Panc1 (cell line): Measurements from ENCODE around the gene CTNND2. TPM values are rescaled to one million over a fixed set of nuclear protein-coding genes. Genes with fewer than 3 reads are reported as not detected.

ENCODE experiments used
- ATAC-seq: fragments of 200-7000 bp; cut with Tn5 transposase; 2 replicates; pipeline ENCODE4 v1.9.1; 2020; ENCODE audit warnings: mild to moderate bottlenecking, moderate library complexity
- BruUV-seq: library from RNA; stranded (reverse); fragments of 400-500 nt; replicated peaks from 2 replicates; lab custom pipeline; 2021; lab: Mats Ljungman, UMichigan
- CTCF ChIA-PET: fragments of 300-600 bp; sonication (Branson Sonifier 250); formaldehyde crosslinking; loops from one replicate; lab custom pipeline; 2022; ENCODE audit warnings: antibody characterized with exemption; lab: Charles Lee
- POLR2A ChIA-PET: fragments of 300-600 bp; sonication (Branson Sonifier 250); formaldehyde crosslinking; loops from one replicate; lab custom pipeline; 2022; ENCODE audit warnings: antibody characterized with exemption; lab: Charles Lee
- DNase-seq: peaks from one replicate; pipeline ENCODE4 v3.0.0-alpha.2; 2010; ENCODE audit warnings: low read depth, low spot score
- H3K27ac ChIP-seq: 2 replicates; pipeline ENCODE4 v1.5.1; 2011; ENCODE audit warnings: mild to moderate bottlenecking, low read length, inconsistent platforms
- H3K27me3 ChIP-seq: fragments of 200-500 bp; sonication (Bioruptor generic); 2 replicates; pipeline ENCODE4 v1.6.0; 2014; ENCODE audit warnings: low read length, inconsistent platforms; ENCODE audit not compliant: control insufficient read depth, insufficient read depth
- H3K36me3 ChIP-seq: fragments of 200-500 bp; sonication (Bioruptor generic); 2 replicates; pipeline ENCODE4 v1.5.1; 2014; ENCODE audit warnings: inconsistent platforms, mild to moderate bottlenecking, low read length, moderate library complexity; ENCODE audit not compliant: control insufficient read depth, insufficient read depth
- H3K4me1 ChIP-seq: 2 replicates; pipeline ENCODE4 v1.5.1; 2011; ENCODE audit warnings: inconsistent platforms, mild to moderate bottlenecking, low read length, moderate library complexity; ENCODE audit not compliant: control insufficient read depth, insufficient read depth
- H3K4me3 ChIP-seq, 2 experiments: 2 replicates each; pipeline ENCODE4 v1.5.1; 2011 to 2012; ENCODE audit warnings: low read depth in 2 of 2, low read length in 2 of 2, mild to moderate bottlenecking in 2 of 2, inconsistent platforms in 1 of 2, moderate library complexity in 1 of 2
- H3K9me3 ChIP-seq: fragments of 200-500 bp; sonication (Bioruptor generic); 2 replicates; pipeline ENCODE4 v1.5.1; 2014; ENCODE audit warnings: low read depth, mild to moderate bottlenecking, inconsistent platforms, low read length, moderate library complexity; ENCODE audit not compliant: control insufficient read depth, insufficient read depth
- CTCF ChIP-seq: fragments of 450-650 bp; IDR thresholded peaks from 2 replicates; pipeline ENCODE4 v1.5.1; 2017; ENCODE audit warnings: mild to moderate bottlenecking
- POLR2AphosphoS5 ChIP-seq: IDR thresholded peaks from 2 replicates; pipeline ENCODE4 v1.6.1; 2012; ENCODE audit warnings: mild to moderate bottlenecking, low read depth, low read length, moderate library complexity
- REST ChIP-seq, 2 experiments: IDR thresholded peaks; 2 replicates each; pipeline ENCODE4 v1.6.1; 2011 to 2012; ENCODE audit warnings: low read depth in 2 of 2, control low read depth in 1 of 2, low read length in 1 of 2, mild to moderate bottlenecking in 1 of 2, moderate library complexity in 1 of 2; ENCODE audit not compliant: insufficient read depth in 1 of 2
- SIN3A ChIP-seq: IDR thresholded peaks from 2 replicates; pipeline ENCODE4 v1.6.1; 2012; ENCODE audit warnings: low read depth, mild to moderate bottlenecking, low read length, moderate library complexity, borderline replicate concordance; ENCODE audit not compliant: insufficient read depth
- TCF7L2 ChIP-seq: IDR thresholded peaks from 2 replicates; pipeline ENCODE4 v1.6.1; 2011; ENCODE audit warnings: mild to moderate bottlenecking, low read depth, low read length, inconsistent platforms
- in situ Hi-C: cut with HindIII; loops from 2 replicates; pipeline ENCODE4 v1.10.0; 2016; ENCODE audit warnings: low sequenced_read_pairs, low pct_unique_long_range_greater_than_20kb
- intact Hi-C: fragments of 100-400 bp; cut with micrococcal nuclease; formaldehyde crosslinking; loops from one replicate; pipeline ENCODE4 v1.10.0; 2022; ENCODE audit not compliant: unreplicated experiment
- total RNA-seq: library from RNA; stranded (reverse); gene quantifications from one replicate; pipeline ENCODE4 v1.2.1, GENCODE V29; 2021; ENCODE audit not compliant: unreplicated experiment

CTNND2 gene
- total RNA-seq, 1 experiment from 2014 or later: 1.0 TPM

GRCh38 chr5:11197726-11198125 lies 706.5 kb downstream of the CTNND2 start:
- ATAC-seq (no peak), DNase-seq (no peak)
- BruUV-seq: no TSS peak
- POLR2A ChIA-PET: no interaction called here
- Histone ChIP-seq H3K9me3 (no peaks in the 10 kb centered on the region), H3K27ac (no peak overlapping the region), H3K27me3 (peaks cover 18% of the 10 kb centered on the region), H3K36me3 (no peaks in the 10 kb centered on the region), H3K4me1 (no peaks in the 10 kb centered on the region), H3K4me3 (no peak overlapping the region)
- TF ChIP-seq TCF7L2 (no peak), SIN3A (no peak), POLR2AphosphoS5 (no peak), REST (IDR thresholded peaks at IDR 0.05; ENCODE audit: insufficient read depth in 1 of 2, low read depth in 2 of 2, low read length in 1 of 2) (no peak), CTCF (no peak)
- in situ Hi-C loops: no loop called here
- CTCF ChIA-PET: no interaction called here
- intact Hi-C loops: no loop called here

GRCh38 chr5:11191673-11192072 lies 712.6 kb downstream of the CTNND2 start:
- H3K27me3 ChIP-seq: peaks cover 16% of the 10 kb centered on the region
- H3K9me3 ChIP-seq: no peaks in the 10 kb centered on the region
- no peak for ATAC-seq
- H3K27ac ChIP-seq: no peak overlapping the region
- H3K36me3 ChIP-seq: no peaks in the 10 kb centered on the region
- H3K4me1 ChIP-seq: no peaks in the 10 kb centered on the region
- TF ChIP-seq POLR2AphosphoS5 (no peak), CTCF (no peak), TCF7L2 (no peak), SIN3A (no peak), REST (IDR thresholded peaks at IDR 0.05; ENCODE audit: insufficient read depth in 1 of 2, low read depth in 2 of 2, low read length in 1 of 2) (no peak)
- ChIA-PET POLR2A (no interaction called here), CTCF (no interaction called here)
- no peak overlapping the region for H3K4me3 ChIP-seq
- no peak for DNase-seq
- BruUV-seq: no TSS peak
- in situ Hi-C loops (no loop called here), intact Hi-C loops (no loop called here)
